ENCODE measurements around the gene CFAP157.

GRCh38 chr9:127711226-127711701 is 4.5 kb downstream of the CFAP157 start:
- TF ChIP-seq POLR2AphosphoS5 (IDR thresholded peaks at IDR 0.05; ENCODE audit: low read depth, low read length) (no peak), POLR2A (IDR thresholded peaks at IDR 0.05; ENCODE audit: low read depth, low read length) (no peak)

All from GM12891 (cell line).